OCI-LY3 (cell line): Measurements from ENCODE around the gene IGFLR1.

Source experiments
- H2AFZ ChIP-seq: fragments of 200-600, 300-600 bp; shearing (Covaris generic); 2 replicates; pipeline ENCODE4 v1.6.0; 2014; ENCODE audit warnings: antibody characterized with exemption, low read depth, low read length
- H3K27ac ChIP-seq: fragments of 200-600, 300-600 bp; sonication (generic); 2 replicates; pipeline ENCODE4 v1.5.1; 2014; ENCODE audit warnings: mild to moderate bottlenecking, low read length, moderate library complexity, mixed read lengths
- H3K27me3 ChIP-seq: fragments of 200-600, 300-600 bp; sonication (generic); 2 replicates; pipeline ENCODE4 v1.6.1; 2014; ENCODE audit warnings: low read depth, low read length, mixed read lengths
- H3K36me3 ChIP-seq: fragments of 200-600, 300-600 bp; sonication (generic); replicated peaks from 2 replicates; pipeline ENCODE3; 2014; ENCODE audit warnings: low read depth, low read length, mixed read lengths
- H3K4me1 ChIP-seq: fragments of 300-600, 200-600 bp; sonication (generic); 2 replicates; pipeline ENCODE4 v1.6.1; 2014; ENCODE audit warnings: low read length, mixed read lengths
- H3K4me2 ChIP-seq: fragments of 200-600, 300-600 bp; sonication (generic); 2 replicates; pipeline ENCODE4 v1.6.1; 2014; ENCODE audit warnings: low read length, mixed read lengths
- H3K4me3 ChIP-seq: fragments of 300-600, 200-600 bp; sonication (generic); 2 replicates; pipeline ENCODE4 v1.5.1; 2014; ENCODE audit warnings: antibody characterized with exemption, mild to moderate bottlenecking, low read length, moderate library complexity
- H3K79me2 ChIP-seq: fragments of 300-600, 200-600 bp; shearing (Covaris generic); 2 replicates; pipeline ENCODE4 v1.6.1; 2014; ENCODE audit warnings: mild to moderate bottlenecking, low read length, mixed read lengths
- H3K9ac ChIP-seq: fragments of 300-600, 200-600 bp; shearing (Covaris generic); 2 replicates; pipeline ENCODE4 v1.6.0; 2014; ENCODE audit warnings: mild to moderate bottlenecking, low read length, moderate library complexity
- H3K9me3 ChIP-seq: fragments of 200-600, 300-600 bp; shearing (Covaris generic); 2 replicates; pipeline ENCODE4 v1.6.1; 2014; ENCODE audit warnings: low read length, mixed read lengths; ENCODE audit not compliant: insufficient read depth
- H4K20me1 ChIP-seq: fragments of 200-600, 300-600 bp; sonication (generic); 2 replicates; pipeline ENCODE4 v1.6.1; 2016; ENCODE audit warnings: low read length, mixed read lengths; ENCODE audit not compliant: insufficient read depth
- CTCF ChIP-seq: fragments of 200-600, 300-600 bp; sonication (generic); IDR thresholded peaks from 2 replicates; pipeline ENCODE4 v1.5.1; 2014; ENCODE audit warnings: antibody characterized with exemption, low read length, low read depth
- EZH2phosphoT487 ChIP-seq: fragments of 200-600 bp; shearing (Covaris generic); IDR thresholded peaks from 2 replicates; pipeline ENCODE4 v1.6.1; 2018; ENCODE audit warnings: antibody characterized with exemption, mixed run types, low read depth

Gene IGFLR1

DNA sequence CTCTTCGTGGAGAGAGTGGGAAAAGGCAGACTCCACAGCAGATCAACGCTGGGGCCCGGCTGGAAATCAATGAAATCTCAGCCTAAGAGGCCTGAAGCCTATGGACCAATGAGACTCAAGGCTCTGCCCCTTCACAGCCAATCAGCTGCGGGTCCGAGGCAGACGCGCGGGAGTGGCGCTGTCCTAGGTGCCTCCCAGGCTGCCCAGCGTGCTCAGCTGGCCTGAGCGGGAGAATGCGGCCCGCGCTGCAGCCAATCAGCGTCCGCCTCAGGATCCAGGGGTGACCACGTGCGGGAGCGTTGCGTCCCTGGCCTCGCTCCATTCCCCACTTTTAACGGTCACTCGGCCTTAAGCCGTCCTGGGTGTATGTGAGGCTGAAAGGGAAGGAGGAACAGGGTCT is 38.0 kb downstream of the IGFLR1 start, which contains the start of gene ZBTB32:
ZBTB32 (plus strand) TSS at position 341 of the 400 bp plus-strand sequence. CDS start 10,069 bp downstream, outside the sequence.
- peak within 1 kb of the TSS; percentile 77 for H3K4me2 ChIP-seq

GRCh38 chr19:35703343-35703742 is 38.9 kb downstream of the IGFLR1 start:
- peak overlapping the region; percentile 77 for H3K4me2 ChIP-seq
- no peaks in the 10 kb centered on the region for H3K4me1 ChIP-seq
- H4K20me1 ChIP-seq = no peaks in the 10 kb centered on the region
- H3K27me3 ChIP-seq = no peaks in the 10 kb centered on the region
- H3K79me2 ChIP-seq = no peaks in the 10 kb centered on the region
- no peaks in the 10 kb centered on the region for H3K9me3 ChIP-seq
- no peaks in the 10 kb centered on the region for H3K36me3 ChIP-seq
- no peak overlapping the region for H3K9ac ChIP-seq
- TF ChIP-seq CTCF (no peak), EZH2phosphoT487 (no peak)
- no peak overlapping the region for H2AFZ ChIP-seq
- no peak overlapping the region for H3K27ac ChIP-seq
- peak overlapping the region; percentile 80 for H3K4me3 ChIP-seq

More for the DNA sequence above, 38.0 kb downstream of the IGFLR1 start, which contains the start of gene ZBTB32:
- no peaks in the 10 kb centered on the region for H3K79me2 ChIP-seq
- H3K27me3 ChIP-seq = no peaks in the 10 kb centered on the region
- H2AFZ ChIP-seq = no peak within 1 kb of the TSS
- H3K9me3 ChIP-seq = no peaks in the 10 kb centered on the region
- no peaks in the 10 kb centered on the region for H4K20me1 ChIP-seq
- no peak within 1 kb of the TSS for H3K9ac ChIP-seq
- no peak for TF ChIP-seq CTCF
- no peak for TF ChIP-seq EZH2phosphoT487
- H3K36me3 ChIP-seq = no peaks in the 10 kb centered on the region
- H3K4me1 ChIP-seq = no peaks in the 10 kb centered on the region
- no peak within 1 kb of the TSS for H3K27ac ChIP-seq
- peak within 1 kb of the TSS; percentile 80; the same call in 1 of the 2 replicates for H3K4me3 ChIP-seq

GRCh38 chr19:35702223-35703012 is 39.8 kb downstream of the IGFLR1 start:
- no peaks in the 10 kb centered on the region for H3K9me3 ChIP-seq
- no peaks in the 10 kb centered on the region for H3K27me3 ChIP-seq
- H4K20me1 ChIP-seq = no peaks in the 10 kb centered on the region
- peak overlapping the region; percentile 80 for H3K4me3 ChIP-seq
- no peak for TF ChIP-seq EZH2phosphoT487
- TF ChIP-seq CTCF = no peak
- peak overlapping the region; percentile 77 for H3K4me2 ChIP-seq
- peak overlapping the region; percentile 46 for H3K27ac ChIP-seq
- H3K36me3 ChIP-seq = no peaks in the 10 kb centered on the region
- H3K9ac ChIP-seq = peak overlapping the region; percentile 67
- H3K79me2 ChIP-seq = no peaks in the 10 kb centered on the region
- H2AFZ ChIP-seq = peak overlapping the region; percentile 64
- no peaks in the 10 kb centered on the region for H3K4me1 ChIP-seq

GRCh38 chr19:35696835-35697234 is 45.4 kb downstream of the IGFLR1 start:
- H3K9me3 ChIP-seq = no peaks in the 10 kb centered on the region
- no peaks in the 10 kb centered on the region for H3K27me3 ChIP-seq
- no peak overlapping the region for H2AFZ ChIP-seq
- H3K27ac ChIP-seq = no peak overlapping the region
- H4K20me1 ChIP-seq = no peaks in the 10 kb centered on the region
- no peaks in the 10 kb centered on the region for H3K79me2 ChIP-seq
- no peak overlapping the region for H3K4me3 ChIP-seq
- peaks cover 17% of the 10 kb centered on the region for H3K4me1 ChIP-seq
- H3K9ac ChIP-seq = no peak overlapping the region
- H3K4me2 ChIP-seq = peak overlapping the region; percentile 0; the same call in 1 of the 2 replicates
- no peak for TF ChIP-seq EZH2phosphoT487
- no peak for TF ChIP-seq CTCF
- no peaks in the 10 kb centered on the region for H3K36me3 ChIP-seq
